Activated B cell treated with CpG ODN at 0.5 μM for 24 hours (primary cell): ENCODE data around the gene BARX2. TPM values are rescaled to one million over a fixed set of nuclear protein-coding genes. Genes with fewer than 3 reads are reported as not detected.

ENCODE experiments used
- ATAC-seq: fragments of 200-7000 bp; cut with Tn5 transposase; one replicate; pipeline ENCODE4 v1.10.0; 2021; ENCODE audit warnings: low read depth, mild to moderate bottlenecking, moderate library complexity
- CTCF ChIA-PET: fragments of 350-600 bp; sonication (Branson Sonifier 250); formaldehyde crosslinking; loops from one replicate; lab custom pipeline; 2021; ENCODE audit warnings: antibody characterized with exemption; lab: Charles Lee
- POLR2A ChIA-PET: fragments of 350-600 bp; sonication (Branson Sonifier 250); formaldehyde crosslinking; loops from one replicate; lab custom pipeline; 2021; ENCODE audit warnings: antibody characterized with exemption; lab: Charles Lee
- DNase-seq: peaks from one replicate; pipeline ENCODE4 v3.0.0; 2022
- H3K27ac Mint-ChIP-seq: one replicate; pipeline ENCODE4 v1.8.0; 2020; ENCODE audit warnings: mixed read lengths
- H3K27me3 Mint-ChIP-seq: one replicate; pipeline ENCODE4 v1.8.0; 2021; ENCODE audit warnings: mixed read lengths
- H3K36me3 Mint-ChIP-seq: one replicate; pipeline ENCODE4 v1.8.0; 2021; ENCODE audit warnings: low read depth, mixed read lengths
- H3K4me1 Mint-ChIP-seq: one replicate; pipeline ENCODE4 v1.8.0; 2021; ENCODE audit warnings: mixed read lengths
- H3K4me3 Mint-ChIP-seq: one replicate; pipeline ENCODE4 v1.8.0; 2020; ENCODE audit warnings: mild to moderate bottlenecking, mixed read lengths
- H3K9me3 Mint-ChIP-seq: one replicate; pipeline ENCODE4 v1.8.0; 2020; ENCODE audit warnings: mixed read lengths
- intact Hi-C: fragments of 100-400 bp; cut with micrococcal nuclease; formaldehyde crosslinking; loops from one replicate; pipeline ENCODE4 v1.15.1; 2024
- total RNA-seq: library from RNA; stranded (reverse); gene quantifications from 2 replicates; pipeline ENCODE4 v1.2.3, GENCODE V29; 2022
- TF ChIP-seq, protein P1 (sequence below): fragments of 200-600 bp; IDR thresholded peaks from one replicate; pipeline ENCODE4 v1.8.0; 2022; ENCODE audit warnings: antibody characterized with exemption, mild to moderate bottlenecking

BARX2 gene
- total RNA-seq, 1 donor from 2014 or later = not detected

DNA sequence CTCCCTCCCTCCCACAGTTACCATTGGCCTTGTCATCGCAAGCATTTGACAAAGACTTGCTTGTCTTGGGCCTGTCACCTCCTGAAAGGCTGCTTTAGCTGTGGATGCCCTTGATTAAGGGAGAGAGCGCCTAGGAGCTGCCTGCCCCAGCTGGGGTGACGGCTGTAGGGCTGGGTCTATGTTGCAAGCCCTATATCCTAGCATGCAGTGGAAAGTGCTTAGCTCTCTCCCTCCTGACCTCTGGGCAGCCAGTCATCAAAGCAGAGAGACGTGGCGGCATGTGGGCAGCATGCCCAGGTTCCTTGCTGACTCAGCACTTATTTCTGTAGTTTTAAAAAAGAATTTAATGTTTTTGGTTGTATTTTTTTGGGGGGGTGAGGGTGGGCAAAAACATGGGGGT is 75.9 kb downstream of the BARX2 start:
- Mint-ChIP-seq H3K27ac (no peak overlapping the region), H3K4me1 (no peaks in the 10 kb centered on the region), H3K27me3 (peaks cover 3% of the 10 kb centered on the region), H3K9me3 (peaks cover 6% of the 10 kb centered on the region), H3K36me3 (no peaks in the 10 kb centered on the region), H3K4me3 (no peak overlapping the region)
- intact Hi-C loops = no loop called here
- CTCF ChIA-PET = no interaction called here
- no peak for ATAC-seq
- POLR2A ChIA-PET = no interaction called here
- DNase-seq = no peak
- TF ChIP-seq, protein P1, sequence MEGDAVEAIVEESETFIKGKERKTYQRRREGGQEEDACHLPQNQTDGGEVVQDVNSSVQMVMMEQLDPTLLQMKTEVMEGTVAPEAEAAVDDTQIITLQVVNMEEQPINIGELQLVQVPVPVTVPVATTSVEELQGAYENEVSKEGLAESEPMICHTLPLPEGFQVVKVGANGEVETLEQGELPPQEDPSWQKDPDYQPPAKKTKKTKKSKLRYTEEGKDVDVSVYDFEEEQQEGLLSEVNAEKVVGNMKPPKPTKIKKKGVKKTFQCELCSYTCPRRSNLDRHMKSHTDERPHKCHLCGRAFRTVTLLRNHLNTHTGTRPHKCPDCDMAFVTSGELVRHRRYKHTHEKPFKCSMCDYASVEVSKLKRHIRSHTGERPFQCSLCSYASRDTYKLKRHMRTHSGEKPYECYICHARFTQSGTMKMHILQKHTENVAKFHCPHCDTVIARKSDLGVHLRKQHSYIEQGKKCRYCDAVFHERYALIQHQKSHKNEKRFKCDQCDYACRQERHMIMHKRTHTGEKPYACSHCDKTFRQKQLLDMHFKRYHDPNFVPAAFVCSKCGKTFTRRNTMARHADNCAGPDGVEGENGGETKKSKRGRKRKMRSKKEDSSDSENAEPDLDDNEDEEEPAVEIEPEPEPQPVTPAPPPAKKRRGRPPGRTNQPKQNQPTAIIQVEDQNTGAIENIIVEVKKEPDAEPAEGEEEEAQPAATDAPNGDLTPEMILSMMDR = no peak

DNA sequence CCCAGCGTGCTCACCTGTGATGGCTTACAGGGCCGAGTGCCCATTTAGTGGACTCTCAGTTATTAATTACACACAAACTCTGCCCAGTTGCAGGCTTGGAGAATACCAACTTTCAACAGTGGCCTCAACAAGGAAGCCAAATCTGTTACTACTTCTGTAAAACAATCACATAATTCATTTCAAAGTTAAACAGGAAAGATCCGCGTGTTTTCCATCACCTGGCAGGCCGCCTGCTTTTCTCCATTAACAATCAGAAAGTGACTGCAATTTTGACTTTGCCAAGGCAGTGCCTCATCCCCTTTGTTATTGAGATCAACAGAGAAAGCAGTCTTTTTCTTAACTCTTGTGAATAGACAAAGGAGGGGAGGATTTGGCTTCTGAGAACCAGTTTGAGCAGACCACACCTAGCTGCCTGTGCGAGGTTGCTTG is 77.7 kb downstream of the BARX2 start:
- ChIA-PET POLR2A (no interaction called here), CTCF (no interaction called here)
- no peak for ATAC-seq
- H3K4me3 Mint-ChIP-seq = no peak overlapping the region
- no peaks in the 10 kb centered on the region for H3K36me3 Mint-ChIP-seq
- H3K27me3 Mint-ChIP-seq = no peaks in the 10 kb centered on the region
- intact Hi-C loops = no loop called here
- DNase-seq = no peak
- H3K27ac Mint-ChIP-seq = no peak overlapping the region
- TF ChIP-seq, protein P1 = no peak
- H3K4me1 Mint-ChIP-seq = no peaks in the 10 kb centered on the region
- no peaks in the 10 kb centered on the region for H3K9me3 Mint-ChIP-seq

DNA sequence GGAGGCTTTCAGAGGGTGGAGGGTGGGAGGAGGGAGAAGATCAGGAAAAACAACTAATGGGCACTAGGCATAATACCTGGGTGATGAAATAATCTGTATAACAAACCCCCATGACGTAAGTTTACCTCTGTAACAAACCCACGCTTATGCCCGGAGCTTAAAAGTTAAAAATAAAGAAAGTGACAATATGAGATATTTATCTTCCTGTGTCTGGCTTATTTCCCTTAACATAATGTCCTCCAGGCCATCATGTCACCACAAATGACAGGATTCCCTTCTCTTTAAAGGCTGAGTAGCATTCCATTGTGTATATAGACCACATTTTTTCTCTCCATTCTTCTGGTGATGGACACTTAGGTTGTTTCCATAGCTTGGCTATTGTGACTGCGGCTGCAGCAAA is 79.5 kb downstream of the BARX2 start:
- ChIA-PET POLR2A (no interaction called here), CTCF (no interaction called here)
- ATAC-seq (no peak), DNase-seq (no peak)
- H3K27me3 Mint-ChIP-seq = no peaks in the 10 kb centered on the region
- no peak overlapping the region for H3K4me3 Mint-ChIP-seq
- intact Hi-C loops = no loop called here
- no peaks in the 10 kb centered on the region for H3K36me3 Mint-ChIP-seq
- TF ChIP-seq, protein P1 = no peak
- H3K4me1 Mint-ChIP-seq = no peaks in the 10 kb centered on the region
- H3K27ac Mint-ChIP-seq = no peak overlapping the region
- no peaks in the 10 kb centered on the region for H3K9me3 Mint-ChIP-seq

DNA sequence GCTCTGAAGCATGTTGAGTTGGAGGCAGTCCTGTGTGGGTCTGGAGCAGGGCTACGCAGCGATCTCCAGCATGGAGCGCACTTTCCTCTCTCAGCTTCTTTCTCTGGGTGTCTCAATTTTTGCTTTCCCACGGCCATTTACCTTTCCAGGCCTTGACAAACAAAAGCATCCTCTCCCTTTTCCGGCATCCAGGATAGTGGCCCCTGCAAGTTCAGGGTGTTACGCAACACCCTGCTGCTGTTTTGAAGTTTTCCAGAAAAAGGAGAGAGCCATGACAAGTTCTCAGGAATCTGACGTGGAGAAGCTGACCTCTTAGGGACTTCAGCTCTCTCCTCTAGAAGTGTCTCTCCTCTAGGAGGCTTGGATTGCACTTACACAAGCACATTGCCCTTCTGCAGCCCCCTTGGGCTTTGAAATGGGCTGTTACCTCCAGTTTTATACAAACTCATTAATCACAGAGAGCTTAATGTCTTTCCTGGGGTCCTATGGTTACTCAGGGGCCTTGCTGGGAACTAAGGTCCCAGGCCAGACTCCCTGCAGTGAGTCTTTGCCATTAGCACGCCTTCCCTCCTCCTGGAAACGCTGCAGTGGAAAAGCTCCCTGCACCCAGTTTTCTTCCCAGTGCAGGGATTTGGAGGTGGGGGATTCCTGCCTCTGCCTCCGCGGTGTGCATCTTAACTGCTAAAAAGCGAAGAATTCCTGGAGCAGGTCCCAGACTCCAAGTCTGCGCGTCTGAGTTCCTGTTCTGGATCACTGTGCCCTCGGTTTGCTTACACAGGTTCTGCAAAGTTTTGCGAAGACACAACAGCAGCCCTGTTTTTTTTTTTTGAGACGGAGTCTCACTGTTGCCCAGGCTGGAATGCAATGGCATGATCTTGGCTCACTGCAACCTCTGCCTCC is 80.4 kb downstream of the BARX2 start:
- Mint-ChIP-seq H3K4me1 (no peaks in the 10 kb centered on the region), H3K9me3 (no peaks in the 10 kb centered on the region), H3K4me3 (no peak overlapping the region), H3K27ac (no peak overlapping the region), H3K27me3 (no peaks in the 10 kb centered on the region), H3K36me3 (no peaks in the 10 kb centered on the region)
- TF ChIP-seq, protein P1 = no peak
- ATAC-seq (no peak), DNase-seq (no peak)
- intact Hi-C loops = no loop called here
- ChIA-PET CTCF (no interaction called here), POLR2A (no interaction called here)

DNA sequence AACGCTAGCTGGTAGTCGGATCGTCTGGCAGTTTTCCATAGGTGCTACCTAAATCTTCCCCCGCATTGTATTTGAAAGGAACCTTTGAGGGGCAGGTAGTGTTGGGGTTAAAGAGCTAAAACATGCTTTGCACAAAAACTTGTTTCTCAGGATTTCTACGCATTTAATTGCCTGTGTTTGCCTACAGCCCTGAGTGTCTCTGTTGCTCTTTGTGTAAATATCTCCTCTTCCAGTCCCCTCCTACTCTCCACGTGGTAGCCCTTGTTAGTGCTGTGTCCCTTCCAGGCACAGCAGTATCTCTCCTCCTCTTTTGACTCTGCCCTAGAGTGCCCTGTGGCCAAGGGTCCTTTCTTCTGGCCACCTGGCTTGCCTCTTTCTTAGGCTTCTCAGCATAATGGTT is 81.7 kb downstream of the BARX2 start:
- POLR2A ChIA-PET = no interaction called here
- intact Hi-C loops = no loop called here
- H3K36me3 Mint-ChIP-seq = no peaks in the 10 kb centered on the region
- TF ChIP-seq, protein P1 = no peak
- no peak overlapping the region for H3K27ac Mint-ChIP-seq
- ATAC-seq = no peak
- peaks cover under 1% of the 10 kb centered on the region for H3K9me3 Mint-ChIP-seq
- CTCF ChIA-PET = no interaction called here
- no peaks in the 10 kb centered on the region for H3K27me3 Mint-ChIP-seq
- H3K4me3 Mint-ChIP-seq = no peak overlapping the region
- no peaks in the 10 kb centered on the region for H3K4me1 Mint-ChIP-seq
- no peak for DNase-seq
